ENCODE data around the gene PDPN. TPM values are rescaled to one million over a fixed set of nuclear protein-coding genes. Genes with fewer than 3 reads are reported as not detected.

The PDPN gene
- total and polyA plus RNA-seq, 2 of the 8 experiments (the other 6 are each of a cell fraction or from before 2014, with no cell fraction given): 44.7 to 169 TPM

- FAIRE-seq (no peak), DNase-seq (ENCODE audit: low read depth in 1 of 2, low spot score in 2 of 2) (no peak)
- Histone ChIP-seq H2BK120ac (replicated peaks; ENCODE audit: low read depth, low read length) (no peak overlapping the region), H2AK5ac (ENCODE audit: low read depth, low read length) (no peak overlapping the region), H3K79me2 (ENCODE audit: control insufficient read depth in 1 of 2, insufficient read depth in 2 of 2, low read length in 2 of 2) (no peaks in the 10 kb centered on the region), H4K91ac (replicated peaks; ENCODE audit: insufficient read length, low read length) (no peak overlapping the region), H3K9me3 (ENCODE audit: insufficient read depth in 2 of 2, low read depth in 1 of 2, low read length in 1 of 2) (no peaks in the 10 kb centered on the region), H2BK20ac (ENCODE audit: low read length) (no peak overlapping the region), H3K14ac (ENCODE audit: insufficient read length) (no peak overlapping the region), H2BK12ac (ENCODE audit: low read depth, low read length) (no peak overlapping the region), H2BK15ac (ENCODE audit: low read length) (no peak overlapping the region), H2BK5ac (ENCODE audit: low read depth, low read length) (no peak overlapping the region), H3K56ac (replicated peaks; ENCODE audit: insufficient read length, low read depth, low read length) (no peak overlapping the region), H4K5ac (ENCODE audit: insufficient read length, low read depth, low read length) (no peak overlapping the region), H3K27ac (ENCODE audit: low read depth, low read length) (no peak overlapping the region), H3K9ac (replicated peaks in 1 of 4; ENCODE audit: extremely low read depth in 1 of 4, low read depth in 3 of 4, low read length in 3 of 4) (no peak overlapping the region), H2AFZ (ENCODE audit: low read length) (no peak overlapping the region), H3K4me2 (ENCODE audit: insufficient read depth in 1 of 2, low read depth in 2 of 2, low read length in 2 of 2) (no peak overlapping the region), H3K4me1 (replicated peaks in 1 of 4; ENCODE audit: control insufficient read depth in 3 of 4, insufficient read depth in 4 of 4, low read length in 3 of 4) (no peaks in the 10 kb centered on the region; a peak in 1 of 7 replicates), H3K23me2 (ENCODE audit: low read depth, low read length) (no peaks in the 10 kb centered on the region), H3K18ac (ENCODE audit: extremely low read depth, low read length) (no peak overlapping the region), H3K27me3 (replicated peaks in 1 of 4; ENCODE audit: control insufficient read depth in 3 of 4, extremely low read depth in 1 of 4, insufficient read depth in 3 of 4, low read length in 3 of 4) (no peaks in the 10 kb centered on the region), H3K36me3 (ENCODE audit: control insufficient read depth in 2 of 4, insufficient read depth in 4 of 4, low read length in 3 of 4) (peaks cover 6 to 20% (median 11%) of the 10 kb centered on the region in 4 experiments), H3K4ac (replicated peaks; ENCODE audit: insufficient read length, low read depth, low read length) (no peak overlapping the region), H3K4me3 (ENCODE audit: extremely low read depth in 1 of 4, insufficient read depth in 2 of 4, low read depth in 3 of 4, low read length in 4 of 4) (no peak overlapping the region), H4K20me1 (replicated peaks in 1 of 2; ENCODE audit: control insufficient read depth in 1 of 2, insufficient read depth in 2 of 2, low read length in 2 of 2) (no peaks in the 10 kb centered on the region), H4K8ac (ENCODE audit: extremely low read depth, insufficient read depth, low read length) (no peak overlapping the region), H3K79me1 (ENCODE audit: low read depth, low read length) (no peaks in the 10 kb centered on the region; the same call in 1 of the 2 replicates), H3K23ac (ENCODE audit: insufficient read length) (no peak overlapping the region)
- WGBS, 2 experiments (ENCODE audit: extremely low coverage in 1 of 2, insufficient coverage in 1 of 2, insufficient read length in 1 of 2, insufficient replicate concordance in 2 of 2, low coverage in 1 of 2, low lambda C conversion rate in 2 of 2, missing lambda C conversion rate in 1 of 2): 93% methylated on average over 5 of the region's 5 CpGs; no CpG with 5 or more reads in 1 of the 2 experiments
- ChIA-PET POLR2A (ENCODE audit: partially characterized antibody) (no interaction called here), CTCF (ENCODE audit: partially characterized antibody) (interaction anchor here (1.7 kb wide), 1 partner anchor 9 kb away, joined by 4 read pairs; no protein-coding TSS in a partner anchor)
- TF ChIP-seq NANOG (IDR thresholded peaks at IDR 0.05; ENCODE audit: insufficient read depth, low read depth, low read length, poor library complexity, severe bottlenecking): no peak
- no peak for TF ChIP-seq MAFK (IDR thresholded peaks at IDR 0.05; ENCODE audit: low read depth, low read length)
- no peak for TF ChIP-seq GABPA (IDR thresholded peaks at IDR 0.05; ENCODE audit: borderline replicate concordance, insufficient read depth, low read length)
- no peak for TF ChIP-seq SAP30 (IDR thresholded peaks at IDR 0.05; ENCODE audit: insufficient read depth, insufficient replicate concordance, low read length)
- TF ChIP-seq, protein P1, sequence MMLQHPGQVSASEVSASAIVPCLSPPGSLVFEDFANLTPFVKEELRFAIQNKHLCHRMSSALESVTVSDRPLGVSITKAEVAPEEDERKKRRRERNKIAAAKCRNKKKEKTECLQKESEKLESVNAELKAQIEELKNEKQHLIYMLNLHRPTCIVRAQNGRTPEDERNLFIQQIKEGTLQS (IDR thresholded peaks at IDR 0.05; ENCODE audit: insufficient read depth, low read depth, low read length): no peak
- TF ChIP-seq BRCA1 (IDR thresholded peaks at IDR 0.05; ENCODE audit: low read depth, low read length): no peak
- TF ChIP-seq TEAD4 (IDR thresholded peaks at IDR 0.05; ENCODE audit: low read depth, low read length): no peak
- TF ChIP-seq RFX5 (IDR thresholded peaks at IDR 0.05; ENCODE audit: borderline replicate concordance, low read depth, low read length): no peak
- no peak for TF ChIP-seq TAF7 (optimal IDR thresholded peaks at IDR 0.05; ENCODE audit: borderline replicate concordance, low read depth, low read length)
- no peak for TF ChIP-seq NRF1 (IDR thresholded peaks at IDR 0.05; ENCODE audit: low read depth, low read length)
- TF ChIP-seq CBX5 (IDR thresholded peaks at IDR 0.05; ENCODE audit: low read depth, low read length): no peak
- TF ChIP-seq EZH2 (IDR thresholded peaks at IDR 0.05; ENCODE audit: low read depth, low read length, severe bottlenecking): no peak
- TF ChIP-seq ASH2L (IDR thresholded peaks at IDR 0.05; ENCODE audit: low read length): no peak
- no peak for TF ChIP-seq JUND (IDR thresholded peaks at IDR 0.05; ENCODE audit: low read length)
These were observed 37.2 kb downstream of the PDPN start for GRCh38 chr1:13620825-13621224.
